Sigmoid colon (tissue), 4 donors: ENCODE measurements around the gene IL3.

Experiments used
- CTCF ChIP-seq, 4 experiments: fragments of 450-650 bp in 3 of 4; fragments of 200-600 bp in 1 of 4; IDR thresholded peaks; one replicate each; pipeline ENCODE4 v1.5.1; 2016 to 2019; ENCODE audit warnings: antibody characterized with exemption in 4 of 4, mild to moderate bottlenecking in 3 of 4, moderate library complexity in 2 of 4
- POLR2AphosphoS5 ChIP-seq, 4 donors: sonication (generic); formaldehyde crosslinking; IDR thresholded peaks; one replicate each; pipeline ENCODE4 v1.6.1; 2017; ENCODE audit warnings: antibody characterized with exemption in 4 of 4

DNA sequence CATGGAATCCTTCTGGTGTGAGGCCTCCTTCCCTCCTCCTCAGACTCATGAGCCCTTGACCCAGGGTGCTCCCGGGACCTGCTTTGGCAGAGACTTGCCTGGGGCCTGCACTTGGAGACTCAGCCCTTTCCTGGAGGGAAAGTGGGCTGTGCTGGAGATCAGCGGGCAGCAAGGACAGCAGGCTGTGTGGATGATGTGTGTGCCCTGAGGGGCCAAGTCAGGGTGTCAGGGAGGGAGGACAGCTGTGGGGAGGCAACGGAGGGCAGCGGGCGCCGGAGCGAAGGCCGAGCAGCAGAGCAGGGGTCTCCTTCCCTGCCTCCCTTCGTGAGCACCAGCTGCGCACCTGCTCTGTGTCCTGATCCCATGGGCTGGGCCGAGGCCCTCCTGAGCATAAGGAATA lies 7.0 kb downstream of the IL3 start:
- no peak for TF ChIP-seq CTCF (IDR thresholded peaks at IDR 0.05)
- no peak for TF ChIP-seq POLR2AphosphoS5 (IDR thresholded peaks at IDR 0.05)
